Brain microvascular endothelial cell (primary cell): ENCODE results near the gene SLC5A10.
A peak's percentile ranks its signal among the peaks of the same experiment; 100 is the strongest.

Source experiments
- DNase-seq: peaks from one replicate; pipeline ENCODE4 v3.0.0-alpha.2; 2020
- H3K27ac ChIP-seq: fragments of 250-450 bp; sonication (Bioruptor Pico); 2 replicates; pipeline ENCODE4 v1.5.1; 2020; ENCODE audit warnings: mild to moderate bottlenecking, moderate library complexity
- H3K27me3 ChIP-seq: fragments of 250-450 bp; sonication (Bioruptor Pico); replicated peaks from 2 replicates; pipeline ENCODE4 v1.5.1; 2020; ENCODE audit warnings: mild to moderate bottlenecking
- H3K36me3 ChIP-seq: fragments of 250-450 bp; sonication (Bioruptor Pico); replicated peaks from 2 replicates; pipeline ENCODE4 v1.5.1; 2020; ENCODE audit warnings: mild to moderate bottlenecking
- H3K4me3 ChIP-seq: 2 replicates; pipeline ENCODE4 v1.5.1; 2011; ENCODE audit warnings: low read depth, mild to moderate bottlenecking, control low read depth, low read length, moderate library complexity
- in situ Hi-C: cut with HindIII; loops from 2 replicates; pipeline ENCODE4 v1.10.0; 2017; ENCODE audit warnings: low sequenced_read_pairs, low pct_ligation_motif_present
- TF ChIP-seq, protein P1 (sequence below): IDR thresholded peaks from 2 replicates; pipeline ENCODE4 v1.5.1; 2011; ENCODE audit warnings: low read depth, mild to moderate bottlenecking, moderate library complexity, low read length, control low read depth, inconsistent platforms; ENCODE audit errors: missing control alignments

Gene SLC5A10

DNA sequence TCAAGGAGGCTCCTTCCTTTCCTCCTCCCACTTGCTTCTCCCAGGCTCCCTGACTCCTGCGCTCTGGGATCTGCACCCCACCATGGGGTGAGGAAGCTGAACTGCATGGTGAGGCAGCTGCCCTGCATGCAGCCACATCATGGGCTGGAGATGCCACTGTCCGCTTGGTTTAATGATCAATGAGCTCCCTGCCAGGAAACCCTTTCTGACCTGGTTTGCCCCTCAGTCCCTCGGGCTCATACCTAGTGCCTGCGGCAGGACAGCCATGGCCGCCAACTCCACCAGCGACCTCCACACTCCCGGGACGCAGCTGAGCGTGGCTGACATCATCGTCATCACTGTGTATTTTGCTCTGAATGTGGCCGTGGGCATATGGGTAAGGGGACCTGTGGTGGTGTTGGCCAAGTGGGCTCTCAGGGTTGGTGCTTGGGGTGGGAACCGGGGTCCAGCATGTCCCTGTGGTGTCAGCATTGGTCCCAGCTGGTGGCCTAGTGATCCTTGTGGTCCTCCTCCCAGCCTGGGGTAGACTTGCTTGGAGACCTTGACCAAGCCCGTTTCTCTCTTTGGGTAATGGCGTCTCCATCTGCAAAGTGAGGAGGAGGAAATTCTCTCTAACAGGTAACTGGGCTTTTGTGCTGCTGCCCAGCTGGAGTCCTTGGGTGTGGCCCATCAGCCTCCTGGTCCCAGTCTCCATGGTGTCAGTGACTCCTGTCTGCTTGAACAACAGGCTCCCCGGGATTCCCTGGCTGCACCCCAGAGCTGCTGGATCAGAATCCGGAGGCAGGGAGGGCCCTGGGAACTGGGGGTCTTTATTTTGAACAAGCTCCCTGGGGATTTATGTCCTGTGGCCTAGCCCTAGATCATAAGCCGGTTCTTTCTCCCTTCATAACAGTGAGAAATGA lies at the start of gene SLC5A10:
SLC5A10 (plus strand) TSS at position 225 of the 902 bp plus-strand sequence; CDS start at position 266, 41 bp downstream.
- TF ChIP-seq, protein P1, sequence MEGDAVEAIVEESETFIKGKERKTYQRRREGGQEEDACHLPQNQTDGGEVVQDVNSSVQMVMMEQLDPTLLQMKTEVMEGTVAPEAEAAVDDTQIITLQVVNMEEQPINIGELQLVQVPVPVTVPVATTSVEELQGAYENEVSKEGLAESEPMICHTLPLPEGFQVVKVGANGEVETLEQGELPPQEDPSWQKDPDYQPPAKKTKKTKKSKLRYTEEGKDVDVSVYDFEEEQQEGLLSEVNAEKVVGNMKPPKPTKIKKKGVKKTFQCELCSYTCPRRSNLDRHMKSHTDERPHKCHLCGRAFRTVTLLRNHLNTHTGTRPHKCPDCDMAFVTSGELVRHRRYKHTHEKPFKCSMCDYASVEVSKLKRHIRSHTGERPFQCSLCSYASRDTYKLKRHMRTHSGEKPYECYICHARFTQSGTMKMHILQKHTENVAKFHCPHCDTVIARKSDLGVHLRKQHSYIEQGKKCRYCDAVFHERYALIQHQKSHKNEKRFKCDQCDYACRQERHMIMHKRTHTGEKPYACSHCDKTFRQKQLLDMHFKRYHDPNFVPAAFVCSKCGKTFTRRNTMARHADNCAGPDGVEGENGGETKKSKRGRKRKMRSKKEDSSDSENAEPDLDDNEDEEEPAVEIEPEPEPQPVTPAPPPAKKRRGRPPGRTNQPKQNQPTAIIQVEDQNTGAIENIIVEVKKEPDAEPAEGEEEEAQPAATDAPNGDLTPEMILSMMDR: peak; percentile 67
- no peak for DNase-seq

DNA sequence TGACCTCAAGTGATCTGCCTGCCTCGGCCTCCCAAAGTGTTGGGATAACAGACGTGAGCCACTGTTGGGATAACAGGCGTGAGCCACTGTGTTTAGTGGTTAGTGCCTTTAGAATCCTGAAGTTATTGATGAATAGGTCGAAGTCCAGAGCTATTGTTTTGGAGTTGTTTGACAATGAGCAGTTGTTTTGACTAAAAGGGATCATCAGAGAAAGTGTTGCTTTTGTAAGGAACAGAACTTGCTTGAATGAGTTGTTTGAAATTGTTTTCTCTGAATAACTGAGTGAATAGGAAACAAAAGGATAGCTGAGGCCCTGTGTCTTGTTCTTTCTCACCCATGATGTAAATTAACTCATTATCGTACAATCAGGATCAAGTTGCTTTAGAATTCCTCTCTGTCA lies 47.5 kb upstream of the SLC5A10 start:
- peaks cover 7% of the 10 kb centered on the region for H3K36me3 ChIP-seq

More for the DNA sequence above, at the start of gene SLC5A10:
- H3K27ac ChIP-seq: no peak within 1 kb of the TSS
- in situ Hi-C loops: loop anchor here (25.0 kb wide), 1 partner anchor 90 kb away; the partner anchor contains the start of gene PRPSAP2
- no peaks in the 10 kb centered on the region for H3K36me3 ChIP-seq
- no peak within 1 kb of the TSS for H3K4me3 ChIP-seq
- no peaks in the 10 kb centered on the region for H3K27me3 ChIP-seq

DNA sequence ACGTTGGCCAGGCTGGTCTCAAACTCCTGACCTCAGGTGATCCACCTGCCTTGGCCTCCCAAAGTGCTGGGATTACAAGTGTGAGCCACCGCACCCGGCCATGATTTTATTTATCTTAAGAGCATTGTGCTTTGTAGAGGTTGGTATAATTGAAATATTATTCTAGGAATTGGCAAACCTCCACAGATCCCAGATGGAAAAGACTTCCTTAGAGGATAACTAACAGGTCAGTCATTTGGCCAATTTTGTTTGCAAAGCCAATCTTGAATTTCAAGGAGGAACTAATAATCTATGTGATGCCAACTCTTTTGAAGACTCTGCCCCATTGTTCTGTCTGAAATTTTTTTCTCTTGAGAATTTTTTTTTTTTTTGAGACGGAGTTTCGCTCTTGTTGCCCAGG lies 46.7 kb upstream of the SLC5A10 start:
- DNase-seq: no peak
- Histone ChIP-seq H3K4me3 (no peak overlapping the region), H3K36me3 (peaks cover 11% of the 10 kb centered on the region), H3K27ac (no peak overlapping the region), H3K27me3 (no peaks in the 10 kb centered on the region)
- in situ Hi-C loops: no loop called here
- TF ChIP-seq, protein P1: no peak

More for the DNA sequence above, 47.5 kb upstream of the SLC5A10 start:
- Histone ChIP-seq H3K27me3 (no peaks in the 10 kb centered on the region), H3K4me3 (no peak overlapping the region), H3K27ac (no peak overlapping the region)
- TF ChIP-seq, protein P1: no peak
- in situ Hi-C loops: no loop called here
- DNase-seq: no peak

DNA sequence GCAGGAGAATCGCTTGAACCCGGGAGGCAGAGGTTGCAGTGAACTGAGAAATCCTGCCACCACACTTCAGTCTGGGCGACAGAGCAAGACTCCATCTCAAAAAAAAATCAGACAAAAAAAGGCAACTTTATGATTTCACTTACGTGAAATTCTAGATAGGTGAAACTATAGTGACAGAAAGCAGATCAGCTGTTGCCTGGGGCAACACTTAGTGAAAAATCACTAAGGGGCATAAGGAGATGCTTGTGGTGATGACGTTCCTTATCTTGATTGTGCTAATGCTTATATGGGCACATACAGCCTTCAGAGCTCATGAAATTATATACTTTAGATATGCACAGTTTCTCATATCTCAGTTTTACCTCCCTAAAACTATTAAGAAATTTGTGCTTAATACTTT lies 41.6 kb upstream of the SLC5A10 start:
- Histone ChIP-seq H3K4me3 (no peak overlapping the region), H3K27ac (no peak overlapping the region), H3K27me3 (no peaks in the 10 kb centered on the region), H3K36me3 (peaks cover 8% of the 10 kb centered on the region)
- no peak for DNase-seq
- in situ Hi-C loops: no loop called here
- TF ChIP-seq, protein P1: no peak

GRCh38 chr17:18910881-18911280 lies 41.1 kb upstream of the SLC5A10 start:
- no peak overlapping the region for H3K27ac ChIP-seq
- TF ChIP-seq, protein P1: no peak
- DNase-seq: no peak
- peaks cover 11% of the 10 kb centered on the region for H3K36me3 ChIP-seq
- no peak overlapping the region for H3K4me3 ChIP-seq
- no peaks in the 10 kb centered on the region for H3K27me3 ChIP-seq
- in situ Hi-C loops: no loop called here
